Loucy (cell line): Measurements from ENCODE around the gene PITX3.

Experiments
- CTCF ChIP-seq: fragments of 200-600 bp; sonication (generic); conservative IDR thresholded peaks from 2 replicates; pipeline ENCODE4 v1.5.1; 2014; ENCODE audit warnings: mild to moderate bottlenecking, antibody characterized with exemption, low read length
- EZH2phosphoT487 ChIP-seq: fragments of 200-600 bp; IDR thresholded peaks from 2 replicates; pipeline ENCODE4 v1.6.1; 2018; ENCODE audit warnings: antibody characterized with exemption, mild to moderate bottlenecking, moderate library complexity, borderline replicate concordance

DNA sequence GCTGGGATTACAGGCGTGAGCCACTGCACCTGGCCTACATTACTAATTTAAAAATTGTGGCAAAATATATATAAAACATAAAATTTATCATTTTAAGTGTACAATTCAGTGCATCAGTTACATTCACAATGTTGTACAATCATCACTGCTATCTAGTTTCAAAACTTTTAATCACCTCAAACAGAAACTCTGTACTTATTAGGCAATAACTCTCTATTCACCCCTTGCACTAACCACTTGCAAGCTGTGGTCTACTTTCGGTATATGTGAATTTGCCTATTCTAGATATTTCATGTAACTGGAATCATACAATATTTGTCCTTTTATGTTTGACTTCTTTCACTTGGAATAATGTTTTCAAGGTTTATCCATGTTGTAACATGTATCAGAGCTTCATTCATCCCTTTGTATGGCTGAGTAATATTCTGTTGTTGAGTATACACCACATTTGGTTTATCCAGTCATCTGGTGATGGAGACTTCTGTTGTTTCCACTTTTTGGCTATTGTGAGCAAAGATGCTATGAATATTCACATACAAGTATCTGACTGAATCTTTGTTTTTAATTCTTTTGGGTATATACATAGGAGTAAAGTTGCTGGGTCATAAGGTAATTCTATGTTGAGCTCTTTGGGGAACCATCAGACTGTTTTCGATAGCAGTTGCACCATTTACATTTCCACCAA, 29.6 kb downstream of the PITX3 start:
- TF ChIP-seq EZH2phosphoT487 (no peak), CTCF (no peak)
